ENCODE measurements around the gene MKLN1.
"Not testable (repeated sequence)": the region's sequence is repeated elsewhere in the genome, so short reads cannot be mapped to it uniquely, and the experiment has no call there.

Gene MKLN1

DNA sequence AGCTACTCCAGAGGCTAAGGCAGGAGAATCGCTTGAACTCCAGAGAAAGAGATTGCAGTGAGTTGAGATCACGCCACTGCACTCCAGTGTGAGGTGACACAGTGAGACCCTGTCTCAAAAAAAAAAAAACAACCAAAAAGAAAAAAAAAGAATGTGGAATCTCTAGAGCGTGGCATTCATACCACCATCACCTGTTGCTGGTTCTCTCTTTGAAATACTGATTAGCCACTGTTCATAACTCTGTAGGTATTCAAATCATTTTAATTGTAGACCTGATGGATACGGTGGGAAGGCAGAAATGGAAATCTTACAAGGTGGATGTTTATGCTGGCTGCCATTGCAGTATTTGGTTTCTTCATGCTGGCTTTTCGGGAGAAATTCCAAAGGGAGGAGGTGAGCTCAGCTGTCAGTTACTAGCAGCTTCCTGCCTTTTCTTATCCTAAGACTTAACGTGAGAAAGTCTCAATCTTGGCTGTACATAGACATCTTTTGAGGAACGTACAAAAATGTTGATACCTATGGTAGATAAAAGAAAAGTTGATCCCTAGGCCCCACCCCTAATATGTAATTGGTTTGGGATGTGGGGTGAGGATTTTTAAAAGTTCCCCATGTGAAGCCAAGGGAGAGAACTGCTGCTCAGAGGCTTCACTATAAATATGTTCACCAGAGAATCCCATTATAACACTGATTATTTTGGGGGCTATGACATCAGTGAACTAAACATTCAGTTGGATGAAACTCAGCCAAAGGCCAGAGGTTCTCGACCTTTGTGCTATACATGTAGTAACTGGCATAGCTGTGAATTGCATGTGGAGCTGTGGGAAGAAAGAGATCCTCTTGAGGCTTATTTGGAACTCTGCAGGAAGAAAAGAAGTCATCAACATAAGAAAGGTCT lies 26.9 kb upstream of the MKLN1 start:
- no peak for DNase-seq (ENCODE audit: low spot score)
- TF ChIP-seq, protein P1, sequence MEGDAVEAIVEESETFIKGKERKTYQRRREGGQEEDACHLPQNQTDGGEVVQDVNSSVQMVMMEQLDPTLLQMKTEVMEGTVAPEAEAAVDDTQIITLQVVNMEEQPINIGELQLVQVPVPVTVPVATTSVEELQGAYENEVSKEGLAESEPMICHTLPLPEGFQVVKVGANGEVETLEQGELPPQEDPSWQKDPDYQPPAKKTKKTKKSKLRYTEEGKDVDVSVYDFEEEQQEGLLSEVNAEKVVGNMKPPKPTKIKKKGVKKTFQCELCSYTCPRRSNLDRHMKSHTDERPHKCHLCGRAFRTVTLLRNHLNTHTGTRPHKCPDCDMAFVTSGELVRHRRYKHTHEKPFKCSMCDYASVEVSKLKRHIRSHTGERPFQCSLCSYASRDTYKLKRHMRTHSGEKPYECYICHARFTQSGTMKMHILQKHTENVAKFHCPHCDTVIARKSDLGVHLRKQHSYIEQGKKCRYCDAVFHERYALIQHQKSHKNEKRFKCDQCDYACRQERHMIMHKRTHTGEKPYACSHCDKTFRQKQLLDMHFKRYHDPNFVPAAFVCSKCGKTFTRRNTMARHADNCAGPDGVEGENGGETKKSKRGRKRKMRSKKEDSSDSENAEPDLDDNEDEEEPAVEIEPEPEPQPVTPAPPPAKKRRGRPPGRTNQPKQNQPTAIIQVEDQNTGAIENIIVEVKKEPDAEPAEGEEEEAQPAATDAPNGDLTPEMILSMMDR (IDR thresholded peaks at IDR 0.05; ENCODE audit: extremely low read depth, missing control alignments) = no peak

DNA sequence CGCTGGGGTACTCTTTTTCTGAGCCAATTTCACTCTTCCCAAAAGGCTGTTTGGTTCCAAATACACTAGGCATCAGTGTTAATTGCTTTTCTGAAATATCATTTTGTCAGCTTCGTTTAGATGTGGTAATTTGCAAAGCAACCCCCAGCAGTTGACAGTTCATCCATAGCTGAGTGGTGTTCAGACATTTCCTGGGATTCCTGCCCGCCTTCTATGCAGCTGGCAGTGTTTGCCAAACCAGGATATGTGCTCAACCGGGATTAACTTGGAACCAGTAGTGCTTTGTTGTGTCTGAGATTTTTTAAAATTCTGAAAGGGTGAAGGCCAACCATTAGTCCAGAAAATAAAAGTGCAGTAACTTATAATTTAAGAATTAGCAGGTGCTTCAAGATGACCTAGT lies 25.2 kb upstream of the MKLN1 start:
- TF ChIP-seq, protein P1 (IDR thresholded peaks at IDR 0.05; ENCODE audit: extremely low read depth, missing control alignments) = no peak
- no peak for DNase-seq (ENCODE audit: low spot score)

DNA sequence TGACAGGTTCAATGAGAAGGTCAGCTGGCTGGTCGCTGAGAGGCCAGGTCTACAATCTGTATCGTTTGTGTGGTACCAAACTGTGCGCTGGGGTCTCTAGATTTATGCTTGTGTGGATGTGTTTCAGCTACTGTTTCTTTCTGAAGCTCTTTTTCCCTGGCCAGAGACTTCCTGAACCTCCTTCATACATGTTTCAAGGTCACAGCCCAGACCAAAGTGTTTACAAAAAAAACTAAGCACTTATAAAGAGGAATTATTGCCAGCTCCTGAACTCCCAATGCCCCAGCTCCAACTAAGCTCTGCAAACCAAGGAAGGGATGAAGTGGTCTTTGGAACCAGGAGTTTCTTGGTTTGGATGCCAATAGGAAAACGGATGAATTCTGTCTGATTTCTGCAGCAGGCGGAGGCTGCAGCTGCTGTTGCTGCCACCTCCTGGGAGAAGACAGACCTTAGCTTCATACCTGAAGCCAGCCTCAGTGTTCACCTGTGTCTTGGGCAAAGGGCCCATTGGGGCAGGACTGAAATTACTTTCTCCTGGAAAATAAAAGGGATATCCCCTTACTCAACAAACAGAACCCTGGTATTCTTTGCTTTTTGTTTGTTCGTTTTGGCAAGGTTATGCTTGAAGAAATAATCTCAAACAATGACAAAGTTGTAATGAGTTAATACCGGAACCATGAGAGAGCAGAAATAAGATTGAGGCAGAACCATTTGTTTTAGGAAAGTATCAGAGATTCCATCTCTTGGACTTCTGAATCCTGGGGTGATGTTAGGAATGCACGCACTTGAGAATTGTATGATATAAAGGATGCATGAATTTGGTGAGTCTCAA lies 24.6 kb upstream of the MKLN1 start:
- TF ChIP-seq, protein P1 (IDR thresholded peaks at IDR 0.05; ENCODE audit: extremely low read depth, missing control alignments) = peak; percentile 37
- DNase-seq (ENCODE audit: low spot score) = peak; percentile 39

DNA sequence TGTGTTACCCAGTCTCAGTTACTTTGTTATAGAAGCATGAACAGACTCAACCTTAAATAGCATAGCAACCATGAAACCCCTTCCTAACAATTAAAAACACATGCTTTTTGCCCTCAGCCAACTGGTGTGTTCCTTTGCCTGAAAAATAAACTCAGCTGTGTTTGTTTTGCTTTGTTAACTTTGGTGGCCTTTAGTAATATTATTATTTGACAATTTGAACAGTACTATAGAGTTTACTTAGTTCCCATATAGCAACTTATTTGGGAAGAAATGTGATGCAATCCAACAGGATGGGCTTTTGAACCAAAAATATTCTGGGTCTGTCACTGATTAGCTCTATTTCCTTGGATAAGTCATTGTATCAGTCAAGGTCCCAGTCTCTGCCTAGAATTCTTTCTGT lies 22.5 kb upstream of the MKLN1 start:
- no peak for DNase-seq (ENCODE audit: low spot score)
- TF ChIP-seq, protein P1 (IDR thresholded peaks at IDR 0.05; ENCODE audit: extremely low read depth, missing control alignments) = no peak

GRCh38 chr7:131306041-131306440 lies 21.6 kb upstream of the MKLN1 start:
- not testable (repeated sequence) for DNase-seq (ENCODE audit: low spot score)

DNA sequence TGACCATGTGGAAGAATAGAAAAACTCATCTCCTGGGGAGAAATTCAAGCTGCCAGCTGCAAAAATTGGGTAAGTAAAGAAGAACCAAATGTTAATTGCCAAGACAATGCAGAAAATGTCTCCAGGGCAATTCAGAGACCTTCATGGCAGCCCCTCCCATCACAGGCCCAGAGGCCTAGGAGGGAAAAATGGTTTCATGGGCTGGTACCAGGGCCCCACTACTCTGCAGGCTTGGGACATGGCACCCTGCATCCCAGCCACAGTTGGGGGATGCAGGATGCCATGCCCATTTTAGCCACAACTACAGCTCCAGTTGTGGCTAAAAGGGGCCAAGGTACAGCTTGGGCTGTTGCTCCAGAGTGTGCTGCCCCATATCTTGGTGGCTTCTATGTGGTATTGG lies 20.9 kb upstream of the MKLN1 start:
- DNase-seq (ENCODE audit: low spot score) = no peak

DNA sequence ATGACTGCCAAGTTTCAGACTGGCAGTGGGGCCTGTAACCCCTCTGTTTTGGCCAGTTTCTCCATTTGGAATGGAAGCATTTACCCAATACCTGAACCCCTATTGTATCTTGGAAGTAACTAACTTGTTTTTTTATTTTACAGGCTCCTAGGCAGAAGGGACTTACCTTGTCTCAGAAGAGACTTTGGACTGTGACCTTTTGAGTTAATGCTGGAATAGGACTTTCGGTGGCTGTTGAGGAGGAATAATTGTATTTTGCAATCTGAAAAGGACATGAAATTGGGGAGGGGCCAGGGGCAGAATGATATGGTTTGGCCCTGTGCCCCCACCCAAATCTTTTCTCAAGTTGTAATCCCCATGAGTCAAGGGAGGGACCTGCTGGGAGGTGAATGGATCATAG lies 20.0 kb upstream of the MKLN1 start:
- DNase-seq (ENCODE audit: low spot score) = no peak
- TF ChIP-seq, protein P1 (IDR thresholded peaks at IDR 0.05; ENCODE audit: extremely low read depth, missing control alignments) = no peak

More for the DNA sequence above, 20.9 kb upstream of the MKLN1 start:
- TF ChIP-seq, protein P1 (IDR thresholded peaks at IDR 0.05; ENCODE audit: extremely low read depth, missing control alignments) = no peak
